ENCODE results near the gene CLIP2. TPM values are rescaled to one million over a fixed set of nuclear protein-coding genes. Genes with fewer than 3 reads are reported as not detected.

The CLIP2 gene
- total RNA-seq, 1 experiment from 2014 or later: 21.6 TPM

GRCh38 chr7:74287303-74288033, 1.7 kb upstream of the CLIP2 start:
- no peaks in the 10 kb centered on the region; a peak in 1 of 7 replicates for H3K36me3 Mint-ChIP-seq (ENCODE audit: insufficient read depth in 1 of 3, low read depth in 3 of 3)
- no peak overlapping the region for H2BK120ac ChIP-seq (ENCODE audit: low read depth, low read length, poor library complexity, severe bottlenecking)
- no peak for DNase-seq
- no peak overlapping the region for H3T11ph ChIP-seq (ENCODE audit: low read length)
- H3K14ac ChIP-seq (ENCODE audit: insufficient read depth, low read length): no peak overlapping the region
- peaks cover 45% of the 10 kb centered on the region for H3K27me3 Mint-ChIP-seq (ENCODE audit: low read depth)
- peak overlapping the region in 1 of 3 experiments; percentile 67; a peak in 2 of 7 replicates for H3K27ac Mint-ChIP-seq
- no peak overlapping the region for H3K9ac ChIP-seq (ENCODE audit: extremely low read depth, insufficient read length, low read length)
- peak overlapping the region in 1 of 2 experiments; percentile 40; a peak in 1 of 5 replicates for H3K4me3 Mint-ChIP-seq
- TF ChIP-seq CTCF (conservative IDR thresholded peaks at IDR 0.05): no peak
- H4K8ac ChIP-seq (replicated peaks; ENCODE audit: insufficient read length, low read depth, low read length): no peak overlapping the region
- H3K23ac ChIP-seq (ENCODE audit: insufficient read length, low read depth, low read length): no peak overlapping the region
- H2BK20ac ChIP-seq (ENCODE audit: low read depth, low read length, poor library complexity, severe bottlenecking): no peak overlapping the region
- WGBS (ENCODE audit: extremely low coverage, insufficient read length, low lambda C conversion rate): no CpG with 5 or more reads among the region's 7 CpGs
- H3K27me3 ChIP-seq (ENCODE audit: insufficient read depth, low read length): no peaks in the 10 kb centered on the region
- peaks cover 4% of the 10 kb centered on the region for H3K79me1 ChIP-seq (ENCODE audit: insufficient read depth, low read depth, low read length, poor library complexity, severe bottlenecking)
- H3K79me2 ChIP-seq (ENCODE audit: insufficient read depth, low read length): peaks cover 10% of the 10 kb centered on the region; the same call in 1 of the 2 replicates
- peaks cover 33 to 42% of the 10 kb centered on the region in 2 experiments for H3K4me1 Mint-ChIP-seq
- peaks cover 12% of the 10 kb centered on the region for H3K23me2 ChIP-seq (ENCODE audit: insufficient read length, low read depth, low read length, poor library complexity, severe bottlenecking)
- no peaks in the 10 kb centered on the region for H3K9me3 ChIP-seq (ENCODE audit: control insufficient read depth, low read depth, low read length)
- no peak overlapping the region for H3K4me2 ChIP-seq (ENCODE audit: insufficient read depth, insufficient read length, low read length)
- no peak overlapping the region for H3K56ac ChIP-seq (ENCODE audit: insufficient read length, low read depth, low read length)
- H4K20me1 ChIP-seq (ENCODE audit: control insufficient read depth, insufficient read depth, insufficient read length): no peaks in the 10 kb centered on the region
- no peak overlapping the region for H3K18ac ChIP-seq (ENCODE audit: insufficient read length, low read depth, low read length)
- no peak overlapping the region for H2AFZ ChIP-seq (ENCODE audit: low read length)
- no peak overlapping the region for H2BK15ac ChIP-seq (ENCODE audit: low read depth, low read length)
- no peak overlapping the region for H3K4ac ChIP-seq (ENCODE audit: low read depth, low read length)
- H2AK5ac ChIP-seq (ENCODE audit: insufficient read length, low read length): no peak overlapping the region
- no peak overlapping the region for H4K91ac ChIP-seq (ENCODE audit: insufficient read length, low read depth, low read length)
- no peak overlapping the region for H3K27ac ChIP-seq (ENCODE audit: insufficient read length, low read depth, low read length)
- H4K5ac ChIP-seq (ENCODE audit: insufficient read length, low read depth, low read length): no peak overlapping the region
- H2BK5ac ChIP-seq (ENCODE audit: insufficient read length, low read length): no peak overlapping the region
- H3K4me1 ChIP-seq (ENCODE audit: insufficient read depth, low read length): no peaks in the 10 kb centered on the region; the same call in 1 of the 2 replicates
- H3K9me3 Mint-ChIP-seq: no peaks in the 10 kb centered on the region; a peak in 1 of 5 replicates
- H2BK12ac ChIP-seq (ENCODE audit: insufficient read length, low read depth, low read length): no peak overlapping the region

Data from H9 (cell line).